ENCODE measurements around the gene IMMT.

DNA sequence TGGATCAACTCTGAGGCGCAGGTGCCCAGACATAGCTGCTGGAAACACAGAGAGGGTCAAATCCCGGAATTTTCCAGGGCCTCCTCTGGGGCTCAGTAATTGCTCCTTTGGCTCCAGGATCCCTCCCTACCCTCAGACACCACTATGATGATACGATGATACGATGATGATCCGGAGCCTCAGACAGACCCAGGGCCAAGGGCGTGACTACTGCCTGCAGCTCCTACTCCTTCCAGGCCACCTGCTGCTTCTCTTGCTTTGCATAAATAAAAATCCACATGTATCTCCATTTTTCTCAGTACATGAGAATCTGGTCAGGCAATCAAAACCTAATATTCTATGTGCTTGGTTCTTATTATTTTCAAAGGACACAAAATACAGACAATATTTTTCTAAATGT is 37.6 kb upstream of the IMMT start:
- TF ChIP-seq, protein P1, sequence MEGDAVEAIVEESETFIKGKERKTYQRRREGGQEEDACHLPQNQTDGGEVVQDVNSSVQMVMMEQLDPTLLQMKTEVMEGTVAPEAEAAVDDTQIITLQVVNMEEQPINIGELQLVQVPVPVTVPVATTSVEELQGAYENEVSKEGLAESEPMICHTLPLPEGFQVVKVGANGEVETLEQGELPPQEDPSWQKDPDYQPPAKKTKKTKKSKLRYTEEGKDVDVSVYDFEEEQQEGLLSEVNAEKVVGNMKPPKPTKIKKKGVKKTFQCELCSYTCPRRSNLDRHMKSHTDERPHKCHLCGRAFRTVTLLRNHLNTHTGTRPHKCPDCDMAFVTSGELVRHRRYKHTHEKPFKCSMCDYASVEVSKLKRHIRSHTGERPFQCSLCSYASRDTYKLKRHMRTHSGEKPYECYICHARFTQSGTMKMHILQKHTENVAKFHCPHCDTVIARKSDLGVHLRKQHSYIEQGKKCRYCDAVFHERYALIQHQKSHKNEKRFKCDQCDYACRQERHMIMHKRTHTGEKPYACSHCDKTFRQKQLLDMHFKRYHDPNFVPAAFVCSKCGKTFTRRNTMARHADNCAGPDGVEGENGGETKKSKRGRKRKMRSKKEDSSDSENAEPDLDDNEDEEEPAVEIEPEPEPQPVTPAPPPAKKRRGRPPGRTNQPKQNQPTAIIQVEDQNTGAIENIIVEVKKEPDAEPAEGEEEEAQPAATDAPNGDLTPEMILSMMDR (IDR thresholded peaks at IDR 0.05) = no peak
- no peak for TF ChIP-seq EP300 (IDR thresholded peaks at IDR 0.05)

All from tibial nerve (tissue), 4 donors.